ENCODE measurements around the gene GALNT18.

The GALNT18 gene

DNA sequence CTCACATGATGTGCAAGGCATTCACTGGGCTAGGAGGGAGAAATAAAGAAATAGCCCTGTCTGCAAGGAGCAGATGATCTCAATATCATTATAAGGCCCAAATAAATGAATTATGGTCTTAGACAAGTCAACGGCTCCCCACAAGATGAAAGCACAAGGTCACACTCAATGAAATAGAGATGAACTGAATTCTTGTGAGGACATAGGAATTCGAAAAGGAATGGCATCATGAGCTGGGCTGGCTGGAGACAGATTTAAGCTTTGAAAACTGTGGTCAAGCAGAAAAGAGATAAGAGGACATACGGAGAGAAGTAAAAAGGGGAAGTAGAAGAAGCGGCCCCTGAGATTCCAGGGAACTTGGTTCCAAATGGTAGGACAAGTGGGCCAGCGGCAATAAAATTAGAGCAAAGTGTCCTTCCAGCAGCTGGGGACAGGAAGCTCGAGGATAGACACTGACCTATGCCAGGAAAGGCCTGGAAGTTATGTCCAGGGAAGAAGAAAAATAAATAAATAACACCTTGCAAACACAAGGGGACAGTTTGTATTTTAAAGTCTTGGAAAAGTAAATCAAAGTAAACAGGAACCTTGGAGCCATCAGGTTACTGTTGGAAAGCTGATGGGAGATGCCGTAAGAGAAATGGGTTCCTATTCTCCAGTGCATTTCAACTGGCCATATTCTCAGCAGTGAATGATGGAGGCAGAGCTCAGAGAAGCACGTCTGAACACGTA lies 37.8 kb downstream of the GALNT18 start:
- DNase-seq (ENCODE audit: low read depth in 1 of 2, low spot score in 1 of 2), result no peak
- Histone ChIP-seq H3K4me3 (replicated peaks; ENCODE audit: insufficient read depth, low read length) (no peak overlapping the region), H3K27me3 (ENCODE audit: insufficient read depth, poor library complexity, severe bottlenecking) (no peaks in the 10 kb centered on the region), H3K27ac (replicated peaks) (no peak overlapping the region)
- no peak for TF ChIP-seq SPI1 (IDR thresholded peaks at IDR 0.05; ENCODE audit: borderline replicate concordance, low read depth)
- no peak for TF ChIP-seq POLR2AphosphoS5 (IDR thresholded peaks at IDR 0.05; ENCODE audit: low read depth)
- TF ChIP-seq, protein P1, sequence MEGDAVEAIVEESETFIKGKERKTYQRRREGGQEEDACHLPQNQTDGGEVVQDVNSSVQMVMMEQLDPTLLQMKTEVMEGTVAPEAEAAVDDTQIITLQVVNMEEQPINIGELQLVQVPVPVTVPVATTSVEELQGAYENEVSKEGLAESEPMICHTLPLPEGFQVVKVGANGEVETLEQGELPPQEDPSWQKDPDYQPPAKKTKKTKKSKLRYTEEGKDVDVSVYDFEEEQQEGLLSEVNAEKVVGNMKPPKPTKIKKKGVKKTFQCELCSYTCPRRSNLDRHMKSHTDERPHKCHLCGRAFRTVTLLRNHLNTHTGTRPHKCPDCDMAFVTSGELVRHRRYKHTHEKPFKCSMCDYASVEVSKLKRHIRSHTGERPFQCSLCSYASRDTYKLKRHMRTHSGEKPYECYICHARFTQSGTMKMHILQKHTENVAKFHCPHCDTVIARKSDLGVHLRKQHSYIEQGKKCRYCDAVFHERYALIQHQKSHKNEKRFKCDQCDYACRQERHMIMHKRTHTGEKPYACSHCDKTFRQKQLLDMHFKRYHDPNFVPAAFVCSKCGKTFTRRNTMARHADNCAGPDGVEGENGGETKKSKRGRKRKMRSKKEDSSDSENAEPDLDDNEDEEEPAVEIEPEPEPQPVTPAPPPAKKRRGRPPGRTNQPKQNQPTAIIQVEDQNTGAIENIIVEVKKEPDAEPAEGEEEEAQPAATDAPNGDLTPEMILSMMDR (IDR thresholded peaks at IDR 0.05; ENCODE audit: insufficient read depth, low read length), result no peak

DNA sequence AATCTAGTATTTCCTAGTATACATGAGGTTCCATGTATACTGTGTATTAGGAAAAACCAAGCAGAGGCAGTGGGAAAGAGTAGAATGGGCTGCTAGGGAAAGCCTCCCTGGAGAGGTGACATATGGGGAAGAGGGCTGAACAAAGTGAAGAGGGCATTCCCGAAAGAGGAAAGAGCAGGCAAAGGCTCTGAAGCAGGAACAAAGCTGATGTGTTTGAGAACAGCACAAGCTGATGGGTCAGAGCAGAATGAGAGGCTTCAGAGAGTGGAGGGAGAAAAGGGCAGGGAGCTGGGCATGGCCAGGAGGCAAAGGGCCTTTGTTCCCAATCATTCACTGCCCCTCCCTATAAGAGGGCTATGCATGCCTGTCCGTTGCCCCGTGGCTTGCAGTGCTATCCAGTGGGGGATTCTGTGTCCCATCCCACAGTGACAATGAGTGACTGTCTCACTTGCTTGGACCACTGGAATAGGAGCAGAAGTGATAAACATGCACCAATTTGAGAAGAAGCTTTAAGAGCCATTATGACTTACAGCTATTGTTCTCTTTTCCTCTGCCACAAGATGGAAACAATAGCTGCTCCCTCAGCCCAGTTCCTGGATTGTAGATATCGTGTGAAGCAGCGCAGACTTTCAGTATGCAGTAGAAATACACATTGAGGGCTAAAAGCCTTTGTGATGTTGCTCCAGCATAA lies 39.6 kb downstream of the GALNT18 start:
- no peaks in the 10 kb centered on the region for H3K27me3 ChIP-seq (ENCODE audit: insufficient read depth, poor library complexity, severe bottlenecking)
- no peak overlapping the region for H3K4me3 ChIP-seq (replicated peaks; ENCODE audit: insufficient read depth, low read length)
- no peak for DNase-seq (ENCODE audit: low read depth in 1 of 2, low spot score in 1 of 2)
- no peak overlapping the region for H3K27ac ChIP-seq (replicated peaks)
- TF ChIP-seq, protein P1 (IDR thresholded peaks at IDR 0.05; ENCODE audit: insufficient read depth, low read length), result no peak
- TF ChIP-seq POLR2AphosphoS5 (IDR thresholded peaks at IDR 0.05; ENCODE audit: low read depth), result no peak

DNA sequence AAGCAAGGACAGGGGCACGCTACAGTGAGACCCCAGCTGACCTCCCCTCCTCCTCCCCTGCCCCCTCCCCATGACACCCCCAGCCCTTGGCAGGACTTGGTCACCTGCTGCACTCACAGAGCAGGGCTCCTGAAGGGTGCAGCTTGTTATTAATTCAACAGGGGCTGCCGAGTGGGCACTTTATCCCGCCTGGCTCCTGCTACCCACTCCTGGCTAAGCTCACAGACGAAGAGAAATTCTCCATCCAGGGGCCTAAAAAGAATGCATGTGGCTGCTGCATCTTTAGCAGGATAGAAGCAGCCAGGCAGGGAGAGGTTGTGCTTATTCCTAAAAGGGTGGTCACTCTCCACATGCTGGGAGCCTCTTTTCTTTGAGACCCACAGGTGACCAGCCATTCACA lies 40.3 kb downstream of the GALNT18 start:
- Histone ChIP-seq H3K27me3 (ENCODE audit: insufficient read depth, poor library complexity, severe bottlenecking) (no peaks in the 10 kb centered on the region), H3K4me3 (replicated peaks; ENCODE audit: insufficient read depth, low read length) (no peak overlapping the region), H3K27ac (replicated peaks) (no peak overlapping the region)
- TF ChIP-seq, protein P2, sequence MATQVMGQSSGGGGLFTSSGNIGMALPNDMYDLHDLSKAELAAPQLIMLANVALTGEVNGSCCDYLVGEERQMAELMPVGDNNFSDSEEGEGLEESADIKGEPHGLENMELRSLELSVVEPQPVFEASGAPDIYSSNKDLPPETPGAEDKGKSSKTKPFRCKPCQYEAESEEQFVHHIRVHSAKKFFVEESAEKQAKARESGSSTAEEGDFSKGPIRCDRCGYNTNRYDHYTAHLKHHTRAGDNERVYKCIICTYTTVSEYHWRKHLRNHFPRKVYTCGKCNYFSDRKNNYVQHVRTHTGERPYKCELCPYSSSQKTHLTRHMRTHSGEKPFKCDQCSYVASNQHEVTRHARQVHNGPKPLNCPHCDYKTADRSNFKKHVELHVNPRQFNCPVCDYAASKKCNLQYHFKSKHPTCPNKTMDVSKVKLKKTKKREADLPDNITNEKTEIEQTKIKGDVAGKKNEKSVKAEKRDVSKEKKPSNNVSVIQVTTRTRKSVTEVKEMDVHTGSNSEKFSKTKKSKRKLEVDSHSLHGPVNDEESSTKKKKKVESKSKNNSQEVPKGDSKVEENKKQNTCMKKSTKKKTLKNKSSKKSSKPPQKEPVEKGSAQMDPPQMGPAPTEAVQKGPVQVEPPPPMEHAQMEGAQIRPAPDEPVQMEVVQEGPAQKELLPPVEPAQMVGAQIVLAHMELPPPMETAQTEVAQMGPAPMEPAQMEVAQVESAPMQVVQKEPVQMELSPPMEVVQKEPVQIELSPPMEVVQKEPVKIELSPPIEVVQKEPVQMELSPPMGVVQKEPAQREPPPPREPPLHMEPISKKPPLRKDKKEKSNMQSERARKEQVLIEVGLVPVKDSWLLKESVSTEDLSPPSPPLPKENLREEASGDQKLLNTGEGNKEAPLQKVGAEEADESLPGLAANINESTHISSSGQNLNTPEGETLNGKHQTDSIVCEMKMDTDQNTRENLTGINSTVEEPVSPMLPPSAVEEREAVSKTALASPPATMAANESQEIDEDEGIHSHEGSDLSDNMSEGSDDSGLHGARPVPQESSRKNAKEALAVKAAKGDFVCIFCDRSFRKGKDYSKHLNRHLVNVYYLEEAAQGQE (IDR thresholded peaks at IDR 0.05; ENCODE audit: insufficient replicate concordance, low read depth), result no peak
- DNase-seq (ENCODE audit: low read depth in 1 of 2, low spot score in 1 of 2), result no peak

DNA sequence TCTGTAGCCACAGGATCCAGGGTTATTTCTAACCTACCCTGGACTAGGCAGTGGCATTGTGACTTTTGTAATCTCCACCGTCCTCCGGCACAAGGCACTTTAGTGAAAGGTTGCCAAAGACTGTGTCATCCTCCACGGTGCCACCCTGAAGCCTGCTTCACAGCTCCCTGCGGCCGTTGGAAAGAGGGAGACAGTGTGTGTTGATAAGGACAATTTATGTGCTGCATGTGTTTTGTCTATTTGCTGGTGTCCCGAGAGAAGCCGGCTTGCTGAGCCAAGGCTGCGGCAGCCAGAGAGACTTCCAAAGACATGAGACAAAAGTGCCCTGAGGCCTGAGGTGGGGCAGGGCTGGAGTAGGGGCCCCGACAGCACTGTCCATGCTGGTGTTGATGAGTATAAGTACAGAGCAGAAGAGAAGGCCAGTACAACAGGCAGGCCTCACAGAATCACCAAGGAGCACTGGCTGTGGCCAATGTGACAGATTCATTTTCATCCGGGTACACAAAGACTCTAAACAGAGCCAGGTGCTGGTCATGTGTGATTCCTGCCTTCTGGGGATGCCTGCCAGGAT lies 40.9 kb downstream of the GALNT18 start:
- Histone ChIP-seq H3K4me3 (replicated peaks; ENCODE audit: insufficient read depth, low read length) (no peak overlapping the region), H3K27me3 (ENCODE audit: insufficient read depth, poor library complexity, severe bottlenecking) (no peaks in the 10 kb centered on the region), H3K27ac (replicated peaks) (no peak overlapping the region)
- no peak for DNase-seq (ENCODE audit: low read depth in 1 of 2, low spot score in 1 of 2)
- TF ChIP-seq POLR2AphosphoS5 (IDR thresholded peaks at IDR 0.05; ENCODE audit: low read depth), result no peak
- TF ChIP-seq, protein P2 (IDR thresholded peaks at IDR 0.05; ENCODE audit: insufficient replicate concordance, low read depth), result no peak
- TF ChIP-seq, protein P1 (IDR thresholded peaks at IDR 0.05; ENCODE audit: insufficient read depth, low read length), result no peak
- no peak for TF ChIP-seq GABPA (IDR thresholded peaks at IDR 0.05; ENCODE audit: low read depth)
- TF ChIP-seq SPI1 (IDR thresholded peaks at IDR 0.05; ENCODE audit: borderline replicate concordance, low read depth), result no peak
